SK-N-SH (cell line): ENCODE results near the gene VMP1. TPM values are rescaled to one million over a fixed set of nuclear protein-coding genes. Genes with fewer than 3 reads are reported as not detected.

Experiments used
- CTCF ChIA-PET: fragments of 300-600, 350-600 bp; formaldehyde crosslinking; extraction: SDS; loops from one replicate; lab custom pipeline; 2021; lab: Yijun Ruan, JAX
- POLR2A ChIA-PET: fragments of 350-600 bp; sonication (Branson Sonifier 250); formaldehyde crosslinking; extraction: SDS; loops from one replicate; lab custom pipeline; 2020; ENCODE audit warnings: antibody characterized with exemption, inconsistent platforms; lab: Yijun Ruan, JAX
- DNase-seq: peaks from one replicate; pipeline ENCODE4 v3.0.0; 2012
- H2AFZ ChIP-seq: fragments of 200-600 bp; sonication (generic); 2 replicates; pipeline ENCODE4 v1.8.1; 2016; ENCODE audit warnings: antibody characterized with exemption, mild to moderate bottlenecking, low read depth
- H3F3A ChIP-seq: fragments of 200-600 bp; sonication (generic); replicated peaks from 2 replicates; pipeline ENCODE3; 2016; ENCODE audit warnings: antibody characterized with exemption, mild to moderate bottlenecking; ENCODE audit not compliant: insufficient read depth
- H3K27ac ChIP-seq, 2 experiments: fragments of 200-500 bp in 1 of 2; fragments of 200-600 bp in 1 of 2; sonication (Bioruptor generic) in 1 of 2; sonication (generic), shearing (Covaris generic) in 1 of 2; 2 replicates each; pipeline versions ENCODE4 v1.5.1 to v1.6.1; 2014 to 2016; ENCODE audit warnings: low read depth in 2 of 2, inconsistent platforms in 1 of 2, low read length in 1 of 2, mild to moderate bottlenecking in 1 of 2, mixed read lengths in 1 of 2
- H3K27me3 ChIP-seq: fragments of 200-600 bp; sonication (generic), shearing (Covaris generic); 2 replicates; pipeline ENCODE4 v1.6.1; 2016; ENCODE audit warnings: mixed run types; ENCODE audit not compliant: insufficient read depth
- H3K36me3 ChIP-seq, 2 experiments: fragments of 200-500 bp in 1 of 2; fragments of 200-600 bp in 1 of 2; sonication (Bioruptor generic) in 1 of 2; sonication (generic) in 1 of 2; replicated peaks in 1 of 2; 2 replicates each; pipeline versions ENCODE3 to v1.5.1; 2014 to 2016; ENCODE audit warnings: low read length in 1 of 2, mild to moderate bottlenecking in 1 of 2; ENCODE audit not compliant: insufficient read depth in 2 of 2, control insufficient read depth in 1 of 2
- H3K4me1 ChIP-seq, 2 experiments: fragments of 200-500 bp in 1 of 2; fragments of 200-600 bp in 1 of 2; sonication (Bioruptor generic) in 1 of 2; sonication (generic), shearing (Covaris generic) in 1 of 2; 2 replicates each; pipeline versions ENCODE4 v1.5.1 to v1.6.1; 2014 to 2016; ENCODE audit warnings: low read depth in 1 of 2, low read length in 1 of 2, mixed run types in 1 of 2; ENCODE audit not compliant: insufficient read depth in 2 of 2, control insufficient read depth in 1 of 2
- H3K4me2 ChIP-seq: fragments of 200-600 bp; sonication (generic), shearing (Covaris generic); 2 replicates; pipeline ENCODE4 v1.6.1; 2017; ENCODE audit warnings: mixed run types
- H3K4me3 ChIP-seq, 2 experiments: fragments of 200-500 bp in 1 of 2; fragments of 200-600 bp in 1 of 2; sonication (Bioruptor generic) in 1 of 2; sonication (generic), shearing (Covaris generic) in 1 of 2; 2 replicates each; pipeline versions ENCODE4 v1.5.1 to v1.8.1; 2014 to 2016; ENCODE audit warnings: low read depth in 2 of 2, inconsistent platforms in 1 of 2, low read length in 1 of 2, mild to moderate bottlenecking in 1 of 2, mixed read lengths in 1 of 2, moderate library complexity in 1 of 2
- H3K79me2 ChIP-seq: fragments of 200-600 bp; sonication (generic); 2 replicates; pipeline ENCODE4 v1.8.1; 2017; ENCODE audit warnings: mild to moderate bottlenecking; ENCODE audit not compliant: insufficient read depth
- H3K9ac ChIP-seq: fragments of 200-600 bp; sonication (generic); 2 replicates; pipeline ENCODE4 v1.6.1; 2017; ENCODE audit warnings: mixed run types
- H3K9me2 ChIP-seq: fragments of 200-600 bp; sonication (generic); 2 replicates; pipeline ENCODE4 v1.6.1; 2017; ENCODE audit warnings: mixed run types
- H3K9me3 ChIP-seq: fragments of 200-600 bp; sonication (generic); 2 replicates; pipeline ENCODE4 v1.6.1; 2017; ENCODE audit warnings: mixed run types, mild to moderate bottlenecking, moderate library complexity
- H4K20me1 ChIP-seq: fragments of 200-600 bp; sonication (generic); 2 replicates; pipeline ENCODE4 v1.6.1; 2017; ENCODE audit warnings: mild to moderate bottlenecking, mixed run types; ENCODE audit not compliant: insufficient read depth
- ELF1 ChIP-seq: IDR thresholded peaks from 2 replicates; pipeline ENCODE4 v1.4.0; 2012
- EP300 ChIP-seq, 2 experiments: IDR thresholded peaks; 2 replicates each; pipeline versions ENCODE4 v1.4.0 to v1.6.1; 2012; ENCODE audit warnings: borderline replicate concordance in 1 of 2, low read depth in 1 of 2, low read length in 1 of 2
- EZH2phosphoT487 ChIP-seq: fragments of 200-600 bp; sonication (generic); IDR thresholded peaks from 2 replicates; pipeline ENCODE4 v1.6.1; 2017; ENCODE audit warnings: low read depth, mixed run types, mild to moderate bottlenecking, antibody characterized with exemption, moderate library complexity, borderline replicate concordance
- FOSL2 ChIP-seq: IDR thresholded peaks from 2 replicates; pipeline ENCODE4 v1.4.0; 2012; ENCODE audit warnings: low read depth, mild to moderate bottlenecking, moderate library complexity, borderline replicate concordance
- FOXJ3 ChIP-seq: sonication (generic); formaldehyde crosslinking; IDR thresholded peaks from 2 replicates; pipeline ENCODE4 v1.5.1; 2020; ENCODE audit warnings: mild to moderate bottlenecking, missing genetic modification reagents
- FOXM1 ChIP-seq: IDR thresholded peaks from 2 replicates; pipeline ENCODE4 v1.4.0; 2012; ENCODE audit warnings: low read depth, mild to moderate bottlenecking
- GABPA ChIP-seq: IDR thresholded peaks from 2 replicates; pipeline ENCODE4 v1.4.0; 2012; ENCODE audit warnings: low read depth, mild to moderate bottlenecking
- GATA2 ChIP-seq: sonication (generic); formaldehyde crosslinking; IDR thresholded peaks from 2 replicates; pipeline ENCODE4 v1.5.0; 2020; ENCODE audit warnings: mild to moderate bottlenecking, missing genetic modification reagents
- IRF3 ChIP-seq: fragments of 150-350 bp; IDR thresholded peaks from 2 replicates; pipeline ENCODE4 v1.6.1; 2016; ENCODE audit warnings: mild to moderate bottlenecking, low read depth, low read length
- JUND ChIP-seq: IDR thresholded peaks from 2 replicates; pipeline ENCODE4 v1.4.0; 2012
- MAX ChIP-seq: IDR thresholded peaks from 2 replicates; pipeline ENCODE4 v1.4.0; 2012; ENCODE audit warnings: low read depth
- MEF2A ChIP-seq: IDR thresholded peaks from 2 replicates; pipeline ENCODE4 v1.4.0; 2012; ENCODE audit warnings: low read depth, borderline replicate concordance
- MXI1 ChIP-seq: IDR thresholded peaks from 2 replicates; pipeline ENCODE4 v1.6.1; 2012; ENCODE audit warnings: mild to moderate bottlenecking, low read depth, low read length, improper control_type of control experiment
- NFIC ChIP-seq: IDR thresholded peaks from 2 replicates; pipeline ENCODE4 v1.4.0; 2012; ENCODE audit warnings: borderline replicate concordance
- NRF1 ChIP-seq: IDR thresholded peaks from 2 replicates; pipeline ENCODE4 v1.6.1; 2012; ENCODE audit warnings: low read depth, mild to moderate bottlenecking, low read length
- POLR2AphosphoS5 ChIP-seq: IDR thresholded peaks from 2 replicates; pipeline ENCODE4 v1.6.1; 2012; ENCODE audit warnings: low read depth, low read length
- RAD21 ChIP-seq: IDR thresholded peaks from 2 replicates; pipeline ENCODE4 v1.6.1; 2012; ENCODE audit warnings: mild to moderate bottlenecking, low read length
- RCOR1 ChIP-seq: fragments of 150-350 bp; IDR thresholded peaks from 2 replicates; pipeline ENCODE4 v1.6.1; 2017; ENCODE audit warnings: antibody characterized with exemption, low read length
- REST ChIP-seq: IDR thresholded peaks from 2 replicates; pipeline ENCODE4 v1.6.1; 2012; ENCODE audit warnings: mild to moderate bottlenecking, low read depth, low read length, moderate library complexity
- RFX5 ChIP-seq: IDR thresholded peaks from 2 replicates; pipeline ENCODE4 v1.6.1; 2012; ENCODE audit warnings: mild to moderate bottlenecking, improper control_type of control experiment, low read length
- RXRA ChIP-seq: IDR thresholded peaks from 2 replicates; pipeline ENCODE4 v1.4.0; 2012; ENCODE audit warnings: low read depth, mild to moderate bottlenecking, borderline replicate concordance
- SIN3A ChIP-seq: IDR thresholded peaks from 2 replicates; pipeline ENCODE4 v1.6.1; 2012; ENCODE audit warnings: low read depth, mild to moderate bottlenecking, low read length, moderate library complexity, borderline replicate concordance
- SMC3 ChIP-seq: IDR thresholded peaks from 2 replicates; pipeline ENCODE4 v1.6.1; 2012; ENCODE audit warnings: low read depth, low read length, improper control_type of control experiment
- TAF1 ChIP-seq: IDR thresholded peaks from 2 replicates; pipeline ENCODE4 v1.6.1; 2012; ENCODE audit warnings: low read depth, mild to moderate bottlenecking, low read length, moderate library complexity, borderline replicate concordance
- TCF12 ChIP-seq: IDR thresholded peaks from 2 replicates; pipeline ENCODE4 v1.4.0; 2012
- TEAD4 ChIP-seq: IDR thresholded peaks from 2 replicates; pipeline ENCODE4 v1.4.0; 2012; ENCODE audit warnings: mild to moderate bottlenecking, borderline replicate concordance; ENCODE audit not compliant: insufficient read depth
- USF1 ChIP-seq: IDR thresholded peaks from 2 replicates; pipeline ENCODE4 v1.4.0; 2012; ENCODE audit warnings: low read depth, borderline replicate concordance
- YY1 ChIP-seq: IDR thresholded peaks from 2 replicates; pipeline ENCODE4 v1.4.0; 2012; ENCODE audit warnings: low read depth, mild to moderate bottlenecking
- WGBS: methylation state at CpG from one replicate; pipeline ENCODE4 v1.1.6; 2017; ENCODE audit warnings: low lambda C conversion rate; 5-methylcytosine and 5-hydroxymethylcytosine counted together
- polyA plus RNA-seq, 3 experiments: library from polyadenylated mRNA; depleted of rRNA; stranded (reverse); fragments of >200 nt; gene quantifications; 2 replicates each; pipeline ENCODE4 v1.2.3, GENCODE V29; 2012

Gene VMP1
- 169 and 338 TPM in 2 replicates for polyA plus RNA-seq (2012; rRNA removed)
- polyA plus RNA-seq (2012; cell fraction: cytosol; rRNA removed): 92.0 and 104 TPM in 2 replicates
- 660 and 1,365 TPM in 2 replicates for polyA plus RNA-seq (2012; cell fraction: nucleus; rRNA removed)

GRCh38 chr17:59707149-59707970, at the start of gene VMP1, which contains the start of gene PTRH2:
TSS of gene VMP1 (plus strand) at chr17:59707654. CDS start at chr17:59731447, 23,793 bp downstream.
TSS of gene PTRH2 (minus strand) at chr17:59707430. CDS start at chr17:59697978, 9,452 bp downstream.
- peak; percentile 96 for DNase-seq
- H3K4me1 ChIP-seq: peaks cover 9 to 17% of the 10 kb centered on the region in 2 experiments; a peak in 3 of 4 replicates
- CTCF ChIA-PET: interaction anchor here (0.7 to 1.9 kb wide), 6 partner anchors 22 to 330 kb away, joined by 3 to 6 read pairs (median 4); no protein-coding TSS in a partner anchor
- peaks cover 97% of the 10 kb centered on the region for H3K79me2 ChIP-seq
- H3K4me2 ChIP-seq: peak within 1 kb of the TSS; percentile 93
- no peaks in the 10 kb centered on the region for H3K9me2 ChIP-seq
- peak within 1 kb of the TSS; percentile 88 for H2AFZ ChIP-seq
- peak within 1 kb of the TSS; percentile 94 for H3K9ac ChIP-seq
- H3K4me3 ChIP-seq: peak within 1 kb of the TSS; percentile 88 to 90
- H3K9me3 ChIP-seq: no peaks in the 10 kb centered on the region
- no peaks in the 10 kb centered on the region for H3K27me3 ChIP-seq
- peaks cover 12 to 24% of the 10 kb centered on the region in 2 experiments for H3K36me3 ChIP-seq
- POLR2A ChIA-PET: interaction anchor here (0.7 to 1.2 kb wide), 4 partner anchors 19 to 142 kb away, joined by 3 to 13 read pairs (median 4); partner anchors contain the start of genes CLTC and DHX40
- H3F3A ChIP-seq: peaks cover 26% of the 10 kb centered on the region
- H3K27ac ChIP-seq: peak within 1 kb of the TSS; percentile 92 to 96
- peaks cover 38% of the 10 kb centered on the region for H4K20me1 ChIP-seq
- WGBS: under 1% methylated on average over 45 of the region's 45 CpGs
- no peak for TF ChIP-seq RAD21
- no peak; the same call in 1 of the 2 replicates for TF ChIP-seq RCOR1
- TF ChIP-seq FOXJ3 (CRISPR knock-in tag): peak; percentile 41; the same call in 1 of the 2 replicates
- no peak for TF ChIP-seq JUND
- no peak for TF ChIP-seq GATA2 (CRISPR knock-in tag)
- TF ChIP-seq EP300 (IDR thresholded peaks at IDR 0.05; ENCODE audit: borderline replicate concordance in 1 of 2, low read depth in 1 of 2, low read length in 1 of 2): peak in 1 of 2 experiments; percentile 25; a peak in 1 of 4 replicates
- no peak for TF ChIP-seq RXRA
- TF ChIP-seq MAX: peak; percentile 100
- TF ChIP-seq NFIC: no peak
- TF ChIP-seq YY1: 0 out of 2 replicates have a peak, but pooled peaks have one; percentile 2
- TF ChIP-seq USF1: peak; percentile 51; the same call in 1 of the 2 replicates
- TF ChIP-seq SMC3: no peak
- peak; percentile 37; the same call in 1 of the 2 replicates for TF ChIP-seq RFX5
- TF ChIP-seq ELF1: peak; percentile 91
- peak; percentile 25; the same call in 1 of the 2 replicates for TF ChIP-seq FOSL2
- TF ChIP-seq NRF1: no peak
- TF ChIP-seq SIN3A: peak; percentile 98
- TF ChIP-seq GABPA: peak; percentile 97
- TF ChIP-seq EZH2phosphoT487: no peak
- peak; percentile 74; the same call in 1 of the 2 replicates for TF ChIP-seq REST
- TF ChIP-seq TAF1: peak; percentile 92
- no peak for TF ChIP-seq TEAD4
- no peak for TF ChIP-seq IRF3
- peak; percentile 100 for TF ChIP-seq MXI1
- TF ChIP-seq POLR2AphosphoS5: peak; percentile 95
- peak; percentile 37; the same call in 1 of the 2 replicates for TF ChIP-seq TCF12
- no peak for TF ChIP-seq MEF2A
- TF ChIP-seq FOXM1: no peak
